Spinal cord (tissue), 10 donors: ENCODE measurements around the gene BMERB1. TPM values are rescaled to one million over a fixed set of nuclear protein-coding genes. Genes with fewer than 3 reads are reported as not detected.

Experiments
- DNase-seq, 6 donors: peaks; one replicate each; pipeline versions ENCODE4 v3.0.0 to v3.0.0-alpha.2; 2013 to 2015; ENCODE audit warnings: low spot score in 6 of 6, low read depth in 4 of 6
- H3K27ac ChIP-seq: one replicate; pipeline ENCODE4 v1.5.1; 2013; ENCODE audit warnings: low read depth, low read length, control low read depth
- H3K27me3 ChIP-seq: one replicate; pipeline ENCODE4 v1.6.1; 2013; ENCODE audit warnings: low read length; ENCODE audit not compliant: control insufficient read depth, insufficient read depth
- H3K36me3 ChIP-seq: one replicate; pipeline ENCODE4 v1.6.1; 2013; ENCODE audit warnings: low read length; ENCODE audit not compliant: control insufficient read depth, insufficient read depth
- H3K4me1 ChIP-seq: one replicate; pipeline ENCODE4 v1.6.1; 2013; ENCODE audit warnings: low read length; ENCODE audit not compliant: control insufficient read depth, insufficient read depth
- H3K4me3 ChIP-seq: one replicate; pipeline ENCODE4 v1.5.1; 2013; ENCODE audit warnings: low read depth, low read length, control low read depth
- H3K9me3 ChIP-seq: one replicate; pipeline ENCODE4 v1.6.1; 2013; ENCODE audit warnings: low read length; ENCODE audit not compliant: control insufficient read depth, insufficient read depth
- WGBS: methylation state at CpG from one replicate; pipeline ENCODE4 v1.1.5; 2013; ENCODE audit warnings: missing lambda C conversion rate; ENCODE audit not compliant: insufficient coverage; 5-methylcytosine and 5-hydroxymethylcytosine counted together
- polyA plus RNA-seq, 2 donors: library from polyadenylated mRNA; unstranded; fragments of 120-200 nt; gene quantifications; one replicate each; pipeline ENCODE4 v1.2.1, GENCODE V29; 2013; ENCODE audit not compliant: insufficient read length in 2 of 2
- total RNA-seq, 2 donors: library from RNA; depleted of rRNA in 1 of 2; stranded (reverse); fragments of 120-200 nt in 1 of 2; fragments of >200 nt in 1 of 2; gene quantifications; one replicate each; pipeline versions ENCODE4 v1.2.3 to v1.2.4, GENCODE V29; 2013 to 2014
- donor health status: healthy.

The BMERB1 gene
- total and polyA plus RNA-seq, 4 donors: 70.7 to 266 (median 177) TPM

DNA sequence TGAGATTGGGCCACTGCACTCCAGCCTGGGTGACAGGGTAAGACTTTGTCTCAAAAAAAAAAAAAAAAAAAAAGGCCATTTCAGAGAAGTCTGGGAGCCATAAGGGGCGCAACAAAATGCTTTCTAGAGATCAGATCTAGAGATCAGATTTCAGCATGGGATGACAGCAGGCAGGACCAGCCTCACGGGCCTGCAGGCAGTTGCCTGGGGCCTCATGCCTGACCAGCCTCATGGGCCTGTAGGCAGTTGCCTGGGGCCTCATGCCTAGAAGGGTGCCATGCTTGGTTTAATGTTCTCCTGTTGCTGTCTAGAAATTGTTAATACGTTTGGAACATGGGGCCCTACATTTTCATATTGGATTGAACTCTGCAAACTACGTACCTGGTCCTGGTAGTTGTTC, 149.1 kb downstream of the BMERB1 start:
- H3K4me3 ChIP-seq: no peak overlapping the region
- WGBS: 94% methylated on average over 3 of the region's 4 CpGs
- no peaks in the 10 kb centered on the region for H3K27me3 ChIP-seq
- H3K27ac ChIP-seq: no peak overlapping the region
- no peaks in the 10 kb centered on the region for H3K4me1 ChIP-seq
- DNase-seq: no peak
- peaks cover 9% of the 10 kb centered on the region for H3K9me3 ChIP-seq
- peaks cover 52% of the 10 kb centered on the region for H3K36me3 ChIP-seq

- Histone ChIP-seq H3K4me3 (no peak overlapping the region), H3K36me3 (peaks cover 53% of the 10 kb centered on the region), H3K4me1 (no peaks in the 10 kb centered on the region), H3K9me3 (peaks cover 9% of the 10 kb centered on the region), H3K27me3 (no peaks in the 10 kb centered on the region), H3K27ac (no peak overlapping the region)
- no peak for DNase-seq
- no CpG with 5 or more reads among the region's 1 CpG for WGBS
These were observed 151.6 kb downstream of the BMERB1 start for GRCh38 chr16:15585956-15586355.

DNA sequence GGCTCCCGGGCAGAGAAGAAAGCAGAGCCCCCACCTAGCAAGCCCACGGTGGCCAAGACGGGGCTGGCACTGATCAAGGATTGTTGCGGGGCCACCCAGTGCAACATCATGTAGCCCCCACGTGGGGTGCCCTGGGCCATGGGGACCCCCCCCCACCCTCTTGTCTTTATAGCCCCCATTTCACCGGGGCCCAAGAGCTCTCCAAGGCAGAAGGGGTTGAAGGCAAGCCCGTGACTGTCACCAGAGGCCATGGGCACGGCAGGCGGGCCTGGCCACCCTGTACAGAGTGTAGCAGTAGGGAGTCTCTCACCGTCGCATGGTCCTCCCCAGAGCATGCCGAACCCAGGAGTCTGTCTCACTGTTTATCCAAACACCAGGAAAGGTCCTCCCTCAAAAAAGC, 152.3 kb downstream of the BMERB1 start:
- no peak overlapping the region for H3K27ac ChIP-seq
- WGBS: 97% methylated on average over 9 of the region's 12 CpGs
- H3K27me3 ChIP-seq: no peaks in the 10 kb centered on the region
- H3K36me3 ChIP-seq: peaks cover 55% of the 10 kb centered on the region
- no peak overlapping the region for H3K4me3 ChIP-seq
- no peak for DNase-seq
- peaks cover 9% of the 10 kb centered on the region for H3K9me3 ChIP-seq
- H3K4me1 ChIP-seq: no peaks in the 10 kb centered on the region

DNA sequence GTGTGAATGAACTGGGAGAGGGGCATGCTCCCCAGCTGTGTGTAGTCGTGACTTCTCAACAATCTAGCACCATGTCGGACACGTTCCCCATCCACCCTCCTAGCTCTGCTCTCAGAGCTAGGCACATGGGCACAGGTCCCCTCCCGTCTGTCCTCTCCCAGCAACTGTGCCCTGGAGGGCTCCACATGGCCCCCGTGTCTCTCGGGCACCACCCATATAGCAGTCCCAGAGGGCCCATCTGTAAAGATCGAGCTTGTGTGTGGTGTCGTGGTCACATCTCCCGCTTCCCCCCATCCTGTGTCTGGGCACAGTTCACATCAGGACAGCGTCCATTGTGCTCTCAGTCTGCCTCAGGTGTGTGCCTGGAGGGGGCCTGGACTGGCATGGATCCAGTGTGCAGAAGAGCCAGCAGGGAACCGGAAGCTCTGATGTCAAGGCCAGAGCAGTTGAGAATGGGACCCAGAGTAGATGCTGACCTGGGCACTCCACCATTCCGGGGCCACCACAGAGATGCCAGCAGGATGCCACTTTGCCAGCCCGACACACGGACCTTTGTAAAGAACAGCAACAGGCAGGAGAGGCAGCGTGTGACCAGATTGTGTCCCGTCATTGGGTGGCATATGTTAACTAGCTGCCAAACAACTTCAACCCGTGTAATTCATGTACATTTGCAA, 152.9 kb downstream of the BMERB1 start:
- Histone ChIP-seq H3K27ac (no peak overlapping the region), H3K36me3 (peaks cover 54% of the 10 kb centered on the region)

DNA sequence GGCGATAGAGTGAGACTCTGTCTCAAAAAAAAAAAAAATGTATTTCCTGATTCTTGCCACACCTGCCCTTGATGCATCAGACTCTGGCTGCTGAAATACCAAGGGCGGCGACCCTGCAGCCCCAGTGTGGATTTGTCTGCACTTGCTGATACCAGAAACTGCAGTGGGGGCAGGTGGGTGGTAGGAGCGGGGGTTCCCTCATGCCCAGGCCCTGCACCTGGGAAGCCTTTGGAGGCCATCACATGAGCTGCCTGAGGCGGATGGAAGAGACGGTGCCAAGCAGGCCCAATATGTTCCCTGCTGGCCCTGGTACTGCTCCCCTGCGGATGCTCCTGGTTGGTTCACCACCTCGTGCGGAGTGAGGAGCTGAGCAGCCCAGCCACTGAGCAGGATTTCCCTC, 157.9 kb downstream of the BMERB1 start:
- no peaks in the 10 kb centered on the region for H3K27me3 ChIP-seq

More for the DNA sequence above, 152.9 kb downstream of the BMERB1 start:
- no peak for DNase-seq
- H3K4me3 ChIP-seq: no peak overlapping the region
- peaks cover 9% of the 10 kb centered on the region for H3K9me3 ChIP-seq
- no peaks in the 10 kb centered on the region for H3K27me3 ChIP-seq
- no peaks in the 10 kb centered on the region for H3K4me1 ChIP-seq
- WGBS: 95% methylated on average over 16 of the region's 17 CpGs

DNA sequence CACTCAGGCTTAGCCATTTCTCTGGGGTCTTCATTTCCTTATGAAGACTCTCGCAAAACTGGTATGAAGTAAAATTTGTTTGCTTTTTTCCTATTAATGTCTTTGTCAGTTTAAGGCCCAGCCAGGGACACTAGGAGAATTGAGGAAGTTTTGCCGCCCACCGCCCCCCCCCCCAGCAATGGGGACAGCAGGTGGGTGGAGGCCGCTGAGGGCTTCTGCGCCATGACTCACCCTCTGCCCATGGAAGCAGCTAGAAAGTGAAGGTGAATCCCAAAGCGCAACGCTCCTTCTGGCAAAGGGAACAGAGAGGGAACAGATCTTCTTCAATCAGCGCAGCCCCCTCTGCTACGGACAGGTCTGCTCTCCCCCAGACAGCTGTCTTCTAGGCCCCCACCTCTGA, 158.8 kb downstream of the BMERB1 start:
- 93% methylated on average over 5 of the region's 9 CpGs for WGBS
- Histone ChIP-seq H3K9me3 (no peaks in the 10 kb centered on the region), H3K27me3 (no peaks in the 10 kb centered on the region), H3K4me1 (no peaks in the 10 kb centered on the region), H3K4me3 (no peak overlapping the region), H3K36me3 (peaks cover 53% of the 10 kb centered on the region), H3K27ac (no peak overlapping the region)
- DNase-seq: no peak

More for the DNA sequence above, 157.9 kb downstream of the BMERB1 start:
- H3K27ac ChIP-seq: no peak overlapping the region
- no peaks in the 10 kb centered on the region for H3K9me3 ChIP-seq
- WGBS: 84% methylated on average over 9 of the region's 9 CpGs
- no peak for DNase-seq
- H3K36me3 ChIP-seq: peaks cover 49% of the 10 kb centered on the region
- H3K4me3 ChIP-seq: no peak overlapping the region
- no peaks in the 10 kb centered on the region for H3K4me1 ChIP-seq

DNA sequence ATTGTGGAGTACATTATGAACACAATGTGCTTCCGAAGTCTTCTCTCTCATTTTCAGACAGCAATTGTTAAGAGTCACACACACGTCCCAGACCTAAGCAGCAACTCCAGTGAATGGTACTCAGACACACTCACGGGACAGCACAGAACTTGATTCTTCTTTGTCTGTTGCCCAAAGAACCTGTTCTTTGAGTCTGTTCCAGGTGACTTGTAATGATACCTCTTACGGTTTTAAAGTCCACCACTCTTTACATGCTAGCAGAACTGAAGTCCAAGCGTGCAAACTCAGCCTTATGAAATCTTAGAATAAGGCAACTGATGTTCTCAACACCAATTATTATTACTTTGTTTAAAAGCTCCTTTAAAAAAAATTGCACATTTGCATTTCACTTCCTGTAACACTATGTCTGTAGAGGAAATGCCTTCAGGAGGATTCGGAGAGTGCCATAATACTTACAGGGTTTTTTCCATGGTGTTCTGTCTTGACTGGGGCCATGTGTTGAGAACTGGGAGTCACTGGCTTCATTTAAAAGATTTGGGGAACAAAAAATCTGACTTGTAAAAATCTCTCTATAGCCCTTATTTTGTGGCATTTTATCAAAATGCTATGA, 160.4 kb downstream of the BMERB1 start:
- no peak overlapping the region for H3K27ac ChIP-seq
- H3K4me1 ChIP-seq: no peaks in the 10 kb centered on the region
- no peak overlapping the region for H3K4me3 ChIP-seq
- no peaks in the 10 kb centered on the region for H3K9me3 ChIP-seq
- WGBS: 100% methylated on average over 2 of the region's 6 CpGs
- no peak for DNase-seq
- H3K36me3 ChIP-seq: peaks cover 58% of the 10 kb centered on the region
- H3K27me3 ChIP-seq: no peaks in the 10 kb centered on the region

DNA sequence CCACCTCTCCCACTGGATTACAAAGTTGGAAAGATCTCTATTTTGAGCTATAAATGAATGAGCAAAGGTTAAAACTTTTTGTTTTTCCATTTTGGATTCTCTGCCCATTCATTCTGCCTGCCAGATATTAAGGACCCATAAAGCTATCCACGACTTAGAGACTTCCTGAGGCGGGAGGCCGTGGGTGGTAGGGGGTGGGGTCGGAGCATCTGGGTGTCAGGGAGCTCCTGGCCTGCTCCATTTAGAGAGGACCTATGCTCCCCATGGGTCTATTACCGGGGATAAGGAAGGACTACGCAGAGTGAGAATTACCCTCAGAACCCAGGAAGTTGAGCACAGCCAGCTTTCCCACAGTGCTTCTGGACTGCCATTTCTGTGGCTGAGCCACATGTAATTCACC, 162.7 kb downstream of the BMERB1 start:
- DNase-seq: no peak
- 100% methylated on average over 1 of the region's 6 CpGs for WGBS
- Histone ChIP-seq H3K4me1 (no peaks in the 10 kb centered on the region), H3K9me3 (no peaks in the 10 kb centered on the region), H3K27me3 (no peaks in the 10 kb centered on the region), H3K36me3 (peaks cover 68% of the 10 kb centered on the region), H3K27ac (no peak overlapping the region), H3K4me3 (no peak overlapping the region)

- no peak overlapping the region for H3K27ac ChIP-seq
- H3K27me3 ChIP-seq: no peaks in the 10 kb centered on the region
- no peak for DNase-seq
- 92% methylated on average over 14 of the region's 15 CpGs for WGBS
- H3K4me1 ChIP-seq: no peaks in the 10 kb centered on the region
- no peak overlapping the region for H3K4me3 ChIP-seq
- peaks cover 66% of the 10 kb centered on the region for H3K36me3 ChIP-seq
- H3K9me3 ChIP-seq: no peaks in the 10 kb centered on the region
These were observed 163.6 kb downstream of the BMERB1 start for GRCh38 chr16:15597822-15598647.
